Activated naive CD8-positive, alpha-beta T cell treated with anti-CD3 and anti-CD28 coated beads, Interleukin-2, amount 50 U/mL, for 16 hours (primary cell): ENCODE data around the gene RBSN.
"Not testable (repeated sequence)": the region's sequence is repeated elsewhere in the genome, so short reads cannot be mapped to it uniquely, and the experiment has no call there.

Experiments used
- DNase-seq: peaks from one replicate; pipeline ENCODE4 v3.0.0-alpha.2; 2020; ENCODE audit warnings: low read depth, low spot score

The RBSN gene

GRCh38 chr3:15098503-15099363, at the start of gene RBSN:
Gene RBSN, minus strand, starts transcription at chr3:15099148. Its CDS starts 3,028 bp downstream, at chr3:15096120.
- DNase-seq, result peak; percentile 90

DNA sequence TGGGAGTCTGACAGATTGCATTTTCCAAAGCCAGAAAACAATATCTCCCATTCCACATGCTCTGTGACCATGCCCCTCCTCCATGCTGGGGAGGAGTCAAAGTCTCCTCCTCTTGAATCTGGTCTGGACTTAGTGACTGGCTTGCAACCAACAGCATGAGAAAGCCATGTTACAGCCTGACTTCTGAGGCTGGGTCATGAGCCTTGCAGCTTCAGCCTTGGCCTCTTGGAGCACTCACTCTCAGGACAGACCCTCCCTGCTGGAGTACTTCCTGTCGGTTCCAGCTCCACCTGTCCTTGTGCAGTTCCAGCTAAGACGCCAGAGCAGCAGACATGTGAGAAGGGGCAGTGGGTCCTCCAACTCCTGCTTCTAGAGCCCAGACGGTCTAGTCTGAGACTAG, 49.7 kb upstream of the RBSN start:
- no peak for DNase-seq

DNA sequence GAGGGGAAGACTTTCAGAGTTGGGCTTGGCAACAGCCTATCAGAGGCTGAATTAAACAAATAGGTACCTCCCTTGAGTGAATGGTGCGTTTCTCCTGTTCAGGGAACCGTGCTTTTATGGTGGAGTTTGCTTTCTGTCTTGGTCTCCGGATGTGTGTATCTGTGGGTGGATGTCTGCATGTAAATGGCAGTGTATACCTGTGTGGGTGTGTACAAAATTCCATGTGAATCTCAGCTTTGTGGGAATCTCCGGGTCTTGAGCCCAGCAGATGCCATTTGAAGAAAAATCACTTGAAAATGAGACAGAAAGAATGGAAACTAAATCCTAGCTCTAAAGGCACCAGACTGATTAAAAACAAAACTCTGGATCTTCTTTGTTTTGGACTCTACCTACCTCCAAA, 37.9 kb upstream of the RBSN start:
- not testable (repeated sequence) for DNase-seq

- not testable (repeated sequence) for DNase-seq
These were observed 36.0 kb upstream of the RBSN start for GRCh38 chr3:15134968-15135367.

GRCh38 chr3:15128403-15128802, 29.5 kb upstream of the RBSN start:
- not testable (repeated sequence) for DNase-seq

- DNase-seq, result not testable (repeated sequence)
These were observed 28.0 kb upstream of the RBSN start for GRCh38 chr3:15126975-15127374.

DNA sequence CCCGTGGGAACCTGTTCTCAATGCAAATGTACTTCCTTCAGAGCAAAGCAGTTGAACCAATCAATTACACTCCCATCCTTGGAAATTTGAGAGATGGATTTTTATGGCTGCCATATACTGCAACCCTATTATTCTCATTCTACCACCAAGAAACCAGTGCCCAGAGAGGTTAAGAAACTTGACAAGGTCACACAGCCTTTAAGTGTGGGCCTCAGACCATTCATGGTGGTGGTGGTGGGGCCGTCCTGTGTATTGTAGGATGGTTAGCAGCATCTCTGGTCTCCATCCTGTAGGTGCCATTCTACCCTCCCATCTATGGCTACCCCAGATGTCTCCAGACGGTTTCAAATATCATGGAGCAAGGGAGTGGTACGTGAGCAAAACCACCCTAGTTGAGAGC, 23.4 kb upstream of the RBSN start:
- DNase-seq, result no peak

DNA sequence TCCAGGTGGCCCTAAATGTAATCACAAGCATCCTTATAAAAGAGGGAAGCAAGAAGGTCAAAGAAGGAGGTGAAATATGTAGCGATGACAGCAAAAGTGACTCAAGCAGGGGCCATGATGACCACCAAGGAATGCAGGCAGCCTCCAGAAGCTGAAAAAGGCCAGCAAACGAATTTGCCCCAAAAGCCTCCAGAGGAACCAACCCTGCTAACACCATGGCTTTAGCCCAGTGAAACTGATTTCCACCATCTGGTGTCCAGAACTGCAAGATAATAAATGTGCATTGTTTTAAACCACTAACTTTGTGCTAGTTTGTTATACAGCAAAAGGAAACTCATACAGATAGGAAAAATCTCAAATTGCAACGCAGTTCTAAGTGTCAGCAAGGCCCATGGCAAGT, 23.0 kb upstream of the RBSN start:
- DNase-seq, result no peak

GRCh38 chr3:15120986-15121385, 22.0 kb upstream of the RBSN start:
- DNase-seq, result no peak

GRCh38 chr3:15117011-15117410, 18.1 kb upstream of the RBSN start:
- DNase-seq, result no peak

DNA sequence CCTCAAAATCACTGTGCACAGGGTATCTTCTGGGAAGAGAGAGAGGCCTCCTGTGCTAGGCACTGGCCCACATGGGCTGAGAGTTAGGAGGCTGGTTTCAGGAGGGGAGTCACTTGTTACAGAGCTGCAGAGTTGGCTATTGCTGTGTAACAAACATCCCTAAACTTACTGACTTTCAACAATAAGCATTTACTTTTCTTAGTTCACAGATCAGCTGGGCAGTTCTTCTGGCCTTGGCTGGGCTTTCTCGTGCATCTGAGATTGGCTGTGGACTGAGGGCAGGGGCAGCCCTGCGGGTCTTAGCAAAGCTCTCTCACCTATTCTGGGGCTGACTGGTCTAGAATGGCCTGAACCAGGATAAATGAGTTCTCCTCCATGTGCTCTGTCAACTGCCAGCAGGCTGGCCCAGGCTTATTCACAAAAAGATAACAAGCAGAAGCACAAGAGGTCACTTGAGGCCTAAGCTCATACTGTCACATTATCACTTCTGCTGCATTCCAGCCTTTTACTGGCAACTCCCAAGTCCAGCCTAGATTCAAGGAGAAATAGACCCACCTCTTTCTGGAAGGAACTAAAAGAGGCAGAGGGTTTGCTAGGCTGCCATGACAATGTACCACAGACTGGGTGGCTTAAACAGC, 17.2 kb upstream of the RBSN start:
- DNase-seq, result no peak

- no peak for DNase-seq
These were observed 15.8 kb upstream of the RBSN start for GRCh38 chr3:15114466-15115358.

DNA sequence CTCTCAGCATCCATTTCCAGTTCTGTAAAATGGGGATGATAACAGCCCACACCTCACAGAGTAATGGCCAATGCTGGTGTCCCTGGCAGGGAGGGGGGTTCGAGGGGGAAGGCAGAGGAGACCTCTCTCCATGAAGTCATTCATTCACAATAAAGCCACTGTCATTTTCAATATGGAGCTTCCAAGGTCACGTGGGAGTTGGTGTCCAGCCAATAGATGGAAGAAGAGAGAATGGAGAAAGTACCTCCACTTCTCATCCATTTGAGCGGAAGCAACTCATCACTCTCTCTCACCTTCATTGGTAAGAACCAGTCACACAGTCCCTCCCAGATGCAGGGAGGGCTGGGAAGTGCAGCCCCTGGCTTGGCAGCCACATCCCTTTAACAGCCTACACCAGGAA, 14.9 kb upstream of the RBSN start:
- no peak for DNase-seq

- no peak for DNase-seq
These were observed 14.5 kb upstream of the RBSN start for GRCh38 chr3:15113471-15113870.

DNA sequence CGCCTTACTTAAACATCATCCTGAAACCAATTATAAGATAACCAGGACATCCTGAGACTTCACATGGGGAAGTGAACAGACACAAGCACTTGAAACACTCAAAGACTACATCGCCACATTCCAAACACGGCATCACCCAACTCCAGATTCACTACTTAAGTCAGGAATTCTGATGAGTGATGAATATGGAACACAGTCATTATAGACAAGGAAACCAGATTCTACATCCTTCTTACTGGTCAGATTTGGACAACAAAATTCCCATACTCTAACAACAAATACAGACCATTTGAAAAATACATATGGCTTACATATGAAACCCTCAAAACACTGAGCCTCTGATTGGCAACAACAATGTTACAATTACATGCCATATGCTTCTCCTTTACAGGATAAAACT, 13.1 kb upstream of the RBSN start:
- no peak for DNase-seq

DNA sequence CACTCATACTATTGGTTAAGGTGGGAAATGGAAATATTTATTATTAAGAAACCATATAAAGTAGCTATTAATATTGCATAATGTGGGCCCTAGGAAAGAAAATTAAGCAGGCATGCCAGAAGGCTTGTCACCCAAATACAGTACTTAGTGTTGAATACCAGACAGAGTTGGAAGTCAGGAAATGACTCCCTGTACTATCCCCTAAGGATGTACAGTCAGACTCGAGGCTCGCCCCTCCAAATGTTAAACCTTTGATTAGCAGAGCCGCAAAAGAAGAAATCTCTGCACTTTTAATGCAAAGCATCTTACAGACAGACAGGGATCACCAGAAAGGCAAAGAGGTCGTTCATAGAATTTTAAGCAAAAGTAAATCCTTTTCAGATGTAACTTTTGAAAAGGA, 11.3 kb upstream of the RBSN start:
- no peak for DNase-seq

DNA sequence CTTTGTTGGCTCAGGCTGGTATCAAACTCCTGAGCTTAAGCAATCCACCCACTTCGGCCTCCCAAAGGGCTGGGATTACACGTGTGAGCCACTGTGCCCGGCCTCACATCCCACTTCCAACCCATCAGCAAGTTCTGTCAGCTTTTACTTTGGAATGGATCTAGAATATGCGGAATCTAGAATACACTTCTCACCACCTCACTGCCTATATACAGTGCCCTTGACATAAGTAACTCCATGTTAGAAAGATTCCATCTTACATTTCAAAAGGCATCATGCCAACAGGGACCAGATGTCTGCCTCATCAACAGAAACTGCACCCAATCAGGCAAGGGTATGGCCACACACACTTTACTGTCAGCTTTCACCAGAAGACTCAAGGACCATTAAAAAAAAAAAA, 9.9 kb upstream of the RBSN start:
- no peak for DNase-seq

DNA sequence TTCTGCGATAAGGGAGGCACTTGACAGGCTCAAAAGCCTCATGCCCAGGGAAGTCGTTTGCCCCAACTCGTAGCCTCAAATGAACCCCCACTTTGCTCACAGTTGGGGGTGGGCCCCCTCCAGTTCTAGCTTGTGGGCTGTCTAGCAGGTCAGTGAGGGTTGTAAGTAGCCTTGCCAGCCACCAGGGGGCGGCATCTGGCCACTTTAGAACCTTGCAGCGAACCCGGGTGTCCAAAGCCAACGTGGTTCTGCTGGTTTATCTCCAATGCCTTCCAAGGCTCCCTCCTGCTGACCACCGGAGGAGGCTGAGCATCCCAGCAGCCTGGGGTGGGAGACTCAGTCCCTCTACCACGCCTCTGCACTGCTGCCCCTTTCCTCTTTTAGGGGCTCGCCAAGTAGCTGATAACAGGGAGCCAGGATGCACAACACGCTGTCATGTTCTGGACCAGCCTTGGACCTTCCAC, 9.2 kb upstream of the RBSN start:
- peak; percentile 47 for DNase-seq

DNA sequence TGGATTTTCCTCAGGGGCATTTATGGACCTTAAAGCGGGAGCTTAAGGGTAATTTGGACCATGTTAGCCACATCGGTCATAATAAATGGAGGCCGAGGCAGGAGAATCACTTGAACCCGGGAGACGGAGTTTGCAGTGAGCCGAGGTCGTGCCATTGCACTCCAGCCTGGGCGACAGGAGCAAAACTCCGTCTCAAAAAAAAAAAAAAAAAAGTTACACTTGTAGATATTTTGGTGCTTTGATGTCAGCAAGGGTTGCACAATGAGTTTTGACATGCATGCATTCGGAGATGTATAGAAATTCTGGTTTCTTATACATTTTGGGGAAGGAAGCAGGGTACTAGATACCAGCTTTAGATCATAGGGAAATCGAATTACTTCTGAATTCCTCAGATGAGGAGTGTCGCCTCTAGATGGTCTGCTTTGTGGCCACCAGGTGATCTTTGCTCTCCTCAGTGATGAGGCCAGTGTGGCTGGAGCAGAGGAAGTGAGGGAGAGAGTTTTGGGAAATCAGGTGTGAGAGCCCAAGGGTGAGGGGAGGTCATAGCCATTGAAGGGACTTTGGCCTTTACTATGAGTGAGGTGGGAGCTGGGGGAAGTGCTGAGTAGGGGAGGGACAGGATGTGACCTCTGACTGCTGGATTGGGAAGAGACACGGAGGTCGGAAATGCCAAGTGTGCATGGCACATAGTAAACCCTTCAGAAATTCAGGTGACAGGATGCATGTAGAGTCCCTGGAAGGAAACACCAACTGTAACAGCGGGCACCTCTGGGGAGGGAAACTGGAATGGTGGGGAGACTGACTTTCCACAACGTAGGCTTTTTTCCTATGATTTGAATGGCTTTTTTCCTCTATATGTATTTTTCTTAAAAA, 8.4 kb upstream of the RBSN start:
- DNase-seq, result no peak

DNA sequence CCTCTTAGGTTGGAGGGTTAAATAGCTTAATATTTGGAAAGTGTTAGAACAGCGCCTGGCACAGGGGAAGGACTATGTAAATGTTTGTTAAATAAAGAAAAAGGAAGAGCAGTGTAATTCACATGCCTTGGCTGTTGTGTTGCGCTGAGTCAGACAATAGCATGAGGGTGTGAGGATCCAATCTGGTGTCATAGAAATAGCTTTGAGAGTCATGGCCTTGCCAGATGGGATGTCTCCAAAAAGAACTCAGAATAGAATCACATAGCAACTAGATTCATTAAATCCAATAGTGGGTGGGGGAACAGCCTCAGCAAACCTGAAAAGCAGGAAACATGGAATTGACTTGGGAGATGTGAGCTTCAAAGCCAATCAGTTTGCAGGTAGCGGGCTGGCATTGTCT, 3.9 kb upstream of the RBSN start:
- no peak for DNase-seq

DNA sequence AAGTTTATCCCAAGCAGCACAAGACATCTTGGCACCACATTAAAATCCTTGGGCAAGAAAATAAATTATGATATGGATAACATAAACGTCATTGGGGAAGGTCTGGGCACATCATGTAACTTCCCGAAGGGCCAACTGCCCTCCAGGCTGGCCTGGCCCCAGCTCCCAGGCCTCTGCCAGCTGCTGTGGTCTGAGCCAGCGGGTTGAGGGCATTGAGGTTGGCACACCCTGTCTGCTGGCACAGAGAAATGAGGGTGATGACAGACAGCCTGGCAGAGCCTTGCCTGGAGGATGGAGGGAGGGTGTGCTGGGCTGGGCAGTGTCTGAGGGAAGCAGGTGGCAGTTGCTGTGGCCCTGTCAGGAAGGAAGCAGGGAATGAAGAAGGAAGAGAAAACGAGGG, 3.3 kb upstream of the RBSN start:
- DNase-seq, result no peak
